Sigmoid colon (tissue), 7 donors: ENCODE results near the gene DAAM1. TPM values are rescaled to one million over a fixed set of nuclear protein-coding genes. Genes with fewer than 3 reads are reported as not detected.

Experiments used
- DNase-seq: peaks from one replicate; pipeline ENCODE4 v3.0.0-alpha.2; 2019
- H3K27ac ChIP-seq, 4 donors: fragments of 200-600 bp; sonication (generic); one replicate each; pipeline ENCODE4 v1.5.1; 2016 to 2019; ENCODE audit warnings: mild to moderate bottlenecking in 1 of 4
- H3K27me3 ChIP-seq, 3 donors: fragments of 200-600 bp; sonication (generic); one replicate each; pipeline ENCODE4 v1.5.1; 2019; ENCODE audit warnings: mild to moderate bottlenecking in 1 of 3
- H3K36me3 ChIP-seq, 4 donors: fragments of 200-600 bp; sonication (generic); one replicate each; pipeline ENCODE4 v1.5.1; 2016 to 2019
- H3K4me1 ChIP-seq, 4 donors: fragments of 200-600 bp; sonication (generic); one replicate each; pipeline ENCODE4 v1.5.1; 2017 to 2019
- H3K4me3 ChIP-seq, 4 donors: fragments of 200-600 bp; sonication (generic); one replicate each; pipeline ENCODE4 v1.5.1; 2017 to 2019; ENCODE audit warnings: mild to moderate bottlenecking in 2 of 4, moderate library complexity in 1 of 4
- H3K9me3 ChIP-seq, 4 donors: fragments of 200-600 bp in 3 of 4; sonication (generic) in 3 of 4; one replicate each; pipeline versions ENCODE4 v1.5.1 to v1.6.1; 2013 to 2019
- CTCF ChIP-seq, 4 experiments: fragments of 450-650 bp in 3 of 4; fragments of 200-600 bp in 1 of 4; IDR thresholded peaks; one replicate each; pipeline ENCODE4 v1.5.1; 2016 to 2019; ENCODE audit warnings: antibody characterized with exemption in 4 of 4, mild to moderate bottlenecking in 3 of 4, moderate library complexity in 2 of 4
- EP300 ChIP-seq, 4 donors: sonication (generic); formaldehyde crosslinking; IDR thresholded peaks; one replicate each; pipeline ENCODE4 v1.6.1; 2017; ENCODE audit warnings: antibody characterized with exemption in 4 of 4
- POLR2A ChIP-seq, 2 donors: fragments of 450-650 bp; IDR thresholded peaks; one replicate each; pipeline ENCODE4 v1.6.1; 2016; ENCODE audit warnings: antibody characterized with exemption in 2 of 2, mild to moderate bottlenecking in 2 of 2, moderate library complexity in 2 of 2
- POLR2AphosphoS5 ChIP-seq, 4 donors: sonication (generic); formaldehyde crosslinking; IDR thresholded peaks; one replicate each; pipeline ENCODE4 v1.6.1; 2017; ENCODE audit warnings: antibody characterized with exemption in 4 of 4
- WGBS, 2 donors: extraction: QIAGEN DNeasy Blood & Tissue Kit; methylation state at CpG; one replicate each; pipeline ENCODE4 v1.1.7; 2013; 5-methylcytosine and 5-hydroxymethylcytosine counted together
- intact Hi-C: fragments of 100-400 bp; cut with DNase I; formaldehyde crosslinking; loops from one replicate; pipeline ENCODE4 v1.15.1; 2023
- polyA plus RNA-seq, 3 donors: library from polyadenylated mRNA; stranded (reverse); fragments of 200-250 nt; gene quantifications; one replicate each; pipeline ENCODE4 v1.2.3, GENCODE V29; 2013
- total RNA-seq, 4 donors: library from RNA; depleted of rRNA; stranded (reverse); fragments of >200 nt; gene quantifications; one replicate each; pipeline ENCODE4 v1.1.0, GENCODE V29; 2016
- donor health status: healthy with polysubstance abuse.
- donor health status: Bipolar disorder and iron deficiency.
- donor health status: healthy.

Gene DAAM1
- total and polyA plus RNA-seq, 7 donors = 11.4 to 77.8 (median 47.5) TPM

GRCh38 chr14:59278111-59278510, 89.6 kb downstream of the DAAM1 start:
- no peaks in the 10 kb centered on the region for H3K9me3 ChIP-seq
- WGBS, 2 donors = 71 to 72% methylated on average over 2 of the region's 2 CpGs
- H3K27me3 ChIP-seq = no peaks in the 10 kb centered on the region
- no peak for TF ChIP-seq CTCF (IDR thresholded peaks at IDR 0.05)
- peak in 1 of 4 donors; percentile 67 for TF ChIP-seq POLR2AphosphoS5 (IDR thresholded peaks at IDR 0.05)
- no peak overlapping the region for H3K4me3 ChIP-seq
- intact Hi-C loops = no loop called here
- H3K4me1 ChIP-seq = peaks cover 0 to 79% (median 64%) of the 10 kb centered on the region in 4 donors
- H3K27ac ChIP-seq = peak overlapping the region; percentile 29 to 75 (median 70)
- H3K36me3 ChIP-seq = no peaks in the 10 kb centered on the region
- no peak for DNase-seq

- H3K9me3 ChIP-seq = no peaks in the 10 kb centered on the region
- peaks cover 0 to 50% (median 41%) of the 10 kb centered on the region in 4 donors for H3K4me1 ChIP-seq
- H3K27ac ChIP-seq = no peak overlapping the region
- H3K4me3 ChIP-seq = no peak overlapping the region
- TF ChIP-seq CTCF (IDR thresholded peaks at IDR 0.05) (no peak), POLR2A (IDR thresholded peaks at IDR 0.05) (no peak), POLR2AphosphoS5 (IDR thresholded peaks at IDR 0.05) (no peak), EP300 (IDR thresholded peaks at IDR 0.05) (no peak)
- intact Hi-C loops = no loop called here
- WGBS, 2 donors = 94 to 95% methylated on average over 5 of the region's 5 CpGs
- no peak for DNase-seq
- no peaks in the 10 kb centered on the region for H3K36me3 ChIP-seq
- H3K27me3 ChIP-seq = no peaks in the 10 kb centered on the region
Observed at GRCh38 chr14:59280961-59281360, 92.5 kb downstream of the DAAM1 start.

GRCh38 chr14:59281609-59282377, 93.3 kb downstream of the DAAM1 start:
- Histone ChIP-seq H3K4me1 (peaks cover 0 to 42% (median 34%) of the 10 kb centered on the region in 4 donors), H3K9me3 (no peaks in the 10 kb centered on the region), H3K36me3 (no peaks in the 10 kb centered on the region), H3K27ac (peak overlapping the region in 1 of 4 donors; percentile 10), H3K4me3 (no peak overlapping the region), H3K27me3 (no peaks in the 10 kb centered on the region)
- intact Hi-C loops = no loop called here
- no peak for DNase-seq
- TF ChIP-seq EP300 (IDR thresholded peaks at IDR 0.05) = no peak
- no peak for TF ChIP-seq CTCF (IDR thresholded peaks at IDR 0.05)
- TF ChIP-seq POLR2A (IDR thresholded peaks at IDR 0.05) = no peak
- no peak for TF ChIP-seq POLR2AphosphoS5 (IDR thresholded peaks at IDR 0.05)
- WGBS, 2 donors = 67 to 87% methylated on average over 3 of the region's 3 CpGs

GRCh38 chr14:59282378-59282765, 93.9 kb downstream of the DAAM1 start:
- H3K4me1 ChIP-seq = peaks cover 0 to 39% (median 32%) of the 10 kb centered on the region in 4 donors
- 92% methylated on average over 3 of the region's 3 CpGs for WGBS, 2 donors

More at GRCh38 chr14:59282378-59282765, 93.9 kb downstream of the DAAM1 start:
- intact Hi-C loops = no loop called here
- H3K27ac ChIP-seq = no peak overlapping the region
- no peak for TF ChIP-seq CTCF (IDR thresholded peaks at IDR 0.05)
- TF ChIP-seq POLR2AphosphoS5 (IDR thresholded peaks at IDR 0.05) = no peak
- TF ChIP-seq POLR2A (IDR thresholded peaks at IDR 0.05) = no peak
- no peak for TF ChIP-seq EP300 (IDR thresholded peaks at IDR 0.05)
- H3K27me3 ChIP-seq = no peaks in the 10 kb centered on the region
- no peak overlapping the region for H3K4me3 ChIP-seq
- H3K9me3 ChIP-seq = no peaks in the 10 kb centered on the region
- no peak for DNase-seq
- H3K36me3 ChIP-seq = no peaks in the 10 kb centered on the region
